ENCODE results near the gene NEMP1.

NEMP1 gene

GRCh38 chr12:57107456-57108155, 29.0 kb upstream of the NEMP1 start:
- DNase-seq = no peak

- no peak for DNase-seq
Measured at GRCh38 chr12:57106021-57106708, 27.6 kb upstream of the NEMP1 start.

- no peak for DNase-seq
Measured at GRCh38 chr12:57105011-57105753, 26.6 kb upstream of the NEMP1 start.

- no peak for DNase-seq
Measured at GRCh38 chr12:57104292-57104910, 25.8 kb upstream of the NEMP1 start.

GRCh38 chr12:57103856-57104255, 25.3 kb upstream of the NEMP1 start:
- DNase-seq = no peak

- no peak for DNase-seq
Measured at GRCh38 chr12:57101892-57102695, 23.5 kb upstream of the NEMP1 start.

- DNase-seq = no peak
Measured at GRCh38 chr12:57099766-57100165, 21.2 kb upstream of the NEMP1 start.

GRCh38 chr12:57099047-57099714, 20.6 kb upstream of the NEMP1 start:
- no peak for DNase-seq

GRCh38 chr12:57098546-57098945, 20.0 kb upstream of the NEMP1 start:
- DNase-seq = no peak

- DNase-seq = no peak
Measured at GRCh38 chr12:57097554-57097835, 18.9 kb upstream of the NEMP1 start.

- no peak for DNase-seq
Measured at GRCh38 chr12:57096748-57097553, 18.4 kb upstream of the NEMP1 start.

GRCh38 chr12:57096099-57096572, 17.5 kb upstream of the NEMP1 start:
- DNase-seq = no peak

- no peak for DNase-seq
Measured at GRCh38 chr12:57095440-57095839, 16.8 kb upstream of the NEMP1 start.

- DNase-seq = peak in 1 of 2 experiments; percentile 29
Measured at GRCh38 chr12:57094208-57095160, 15.9 kb upstream of the NEMP1 start.

- peak; percentile 85 to 86 for DNase-seq
Measured at GRCh38 chr12:57093415-57094207, 15.0 kb upstream of the NEMP1 start.

- DNase-seq = no peak
Measured at GRCh38 chr12:57092876-57093414, 14.4 kb upstream of the NEMP1 start.

GRCh38 chr12:57092529-57092862, 13.9 kb upstream of the NEMP1 start:
- no peak for DNase-seq

- DNase-seq = no peak
Measured at GRCh38 chr12:57091638-57092528, 13.3 kb upstream of the NEMP1 start.
